Forelimb muscle (tissue), 1 donor: Measurements from ENCODE around the gene DNAH11. TPM values are rescaled to one million over a fixed set of nuclear protein-coding genes. Genes with fewer than 3 reads are reported as not detected.
"Not testable (repeated sequence)": the region's sequence is repeated elsewhere in the genome, so short reads cannot be mapped to it uniquely, and the experiment has no call there.

ENCODE experiments used
- DNase-seq: peaks from one replicate; pipeline ENCODE4 v3.0.0-alpha.2; 2013; ENCODE audit warnings: low read depth
- polyA plus RNA-seq: library from polyadenylated mRNA; unstranded; fragments of 120-200 nt; gene quantifications from one replicate; pipeline ENCODE4 v1.2.1, GENCODE V29; 2013; ENCODE audit not compliant: insufficient read length

The DNAH11 gene
- polyA plus RNA-seq, 1 donor: 0.30 TPM

GRCh38 chr7:21926448-21926847, 383.6 kb downstream of the DNAH11 start:
- no peak for DNase-seq

GRCh38 chr7:21927693-21928092, 384.9 kb downstream of the DNAH11 start:
- no peak for DNase-seq

DNA sequence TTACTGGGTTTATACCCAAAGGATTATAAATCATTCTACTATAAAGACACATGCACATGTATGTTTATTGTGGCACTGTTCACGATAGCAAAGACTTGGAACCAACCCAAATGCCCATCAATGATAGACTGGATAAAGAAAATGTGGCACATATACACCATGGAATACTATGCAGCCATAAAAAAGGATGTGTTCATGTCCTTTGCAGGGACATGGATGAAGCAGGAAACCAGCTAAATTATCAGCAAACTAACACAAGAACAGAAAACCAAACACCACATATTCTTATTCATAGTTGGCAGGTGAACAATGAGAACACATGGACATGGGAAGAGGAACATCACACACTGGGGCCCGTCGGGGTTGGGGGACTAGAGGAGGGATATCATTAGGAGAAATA, 390.5 kb downstream of the DNAH11 start:
- not testable (repeated sequence) for DNase-seq

DNA sequence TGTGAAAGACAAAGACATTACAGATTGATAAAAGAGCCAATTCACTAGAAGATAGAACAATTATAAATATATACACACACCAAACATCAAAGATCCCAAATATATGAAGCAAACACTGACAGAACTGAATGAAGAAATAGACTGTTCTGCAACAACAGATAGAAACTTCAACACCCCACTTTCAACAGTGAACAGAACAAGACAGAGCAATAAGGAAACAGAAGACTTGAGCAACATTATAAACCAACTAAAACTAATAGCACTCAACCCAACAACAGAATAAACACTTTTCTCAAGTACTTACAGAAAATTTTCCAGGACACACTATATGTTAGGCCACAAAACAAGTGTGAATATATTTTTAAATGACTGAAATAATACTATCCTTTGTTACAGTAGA, 392.0 kb downstream of the DNAH11 start:
- no peak for DNase-seq

- DNase-seq: no peak
Observed at GRCh38 chr7:21938463-21938862, 395.6 kb downstream of the DNAH11 start.

DNA sequence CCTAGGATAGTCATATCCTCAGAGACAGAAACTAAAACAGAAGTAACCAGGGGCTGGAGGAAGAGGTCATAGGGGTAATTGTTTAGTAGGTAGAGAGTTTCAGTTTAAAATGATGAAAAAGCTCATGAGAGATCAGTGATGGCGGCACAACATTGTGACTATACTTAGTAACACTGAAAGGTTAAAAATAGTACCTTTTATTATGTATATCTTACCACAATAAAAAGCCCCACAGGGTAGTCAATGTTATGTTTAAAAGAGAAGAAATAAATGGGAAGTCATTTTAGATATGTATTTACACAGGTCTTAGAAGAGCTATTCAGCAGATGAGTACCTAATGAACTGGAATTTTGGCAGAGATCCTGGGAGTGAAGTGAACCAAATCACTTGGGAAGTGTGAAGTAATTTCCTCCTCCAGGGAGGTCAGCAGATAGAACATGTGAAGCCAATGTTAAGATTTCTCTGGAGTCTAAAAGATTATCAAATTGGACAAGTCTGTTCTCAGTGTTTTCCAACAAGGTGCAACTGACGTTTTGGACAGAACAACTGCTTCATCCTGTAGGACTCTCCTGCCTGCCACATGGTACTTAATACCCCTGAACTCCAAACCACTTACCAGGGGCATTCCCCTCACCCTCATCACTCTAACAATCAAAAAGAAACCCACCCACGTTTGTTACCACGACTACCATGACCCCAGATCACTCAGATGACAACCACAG, 396.5 kb downstream of the DNAH11 start:
- no peak for DNase-seq

DNA sequence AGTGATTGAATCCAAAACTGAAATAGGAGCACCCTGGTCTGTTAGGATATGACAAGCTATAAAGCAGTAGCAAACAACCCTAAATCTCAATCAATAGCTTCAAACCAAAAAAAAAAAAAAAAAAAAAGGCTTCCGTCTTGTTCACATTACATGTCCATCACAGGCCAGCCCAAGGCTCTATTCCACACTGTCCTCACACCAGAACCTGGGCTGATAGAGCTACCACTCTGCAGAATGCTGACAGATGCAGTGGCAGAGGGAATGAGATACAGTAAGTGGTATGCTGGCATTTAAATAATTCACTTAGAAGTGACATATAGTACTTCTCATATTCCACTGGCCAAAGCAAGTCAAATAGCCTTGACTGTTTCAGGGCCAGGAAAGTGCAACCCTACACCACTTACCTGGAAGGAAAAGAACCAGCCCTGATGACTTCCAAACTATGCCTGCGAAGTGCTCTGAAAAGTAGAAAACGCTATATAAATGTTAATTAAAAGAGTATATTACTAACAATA, 397.1 kb downstream of the DNAH11 start:
- DNase-seq: no peak

DNA sequence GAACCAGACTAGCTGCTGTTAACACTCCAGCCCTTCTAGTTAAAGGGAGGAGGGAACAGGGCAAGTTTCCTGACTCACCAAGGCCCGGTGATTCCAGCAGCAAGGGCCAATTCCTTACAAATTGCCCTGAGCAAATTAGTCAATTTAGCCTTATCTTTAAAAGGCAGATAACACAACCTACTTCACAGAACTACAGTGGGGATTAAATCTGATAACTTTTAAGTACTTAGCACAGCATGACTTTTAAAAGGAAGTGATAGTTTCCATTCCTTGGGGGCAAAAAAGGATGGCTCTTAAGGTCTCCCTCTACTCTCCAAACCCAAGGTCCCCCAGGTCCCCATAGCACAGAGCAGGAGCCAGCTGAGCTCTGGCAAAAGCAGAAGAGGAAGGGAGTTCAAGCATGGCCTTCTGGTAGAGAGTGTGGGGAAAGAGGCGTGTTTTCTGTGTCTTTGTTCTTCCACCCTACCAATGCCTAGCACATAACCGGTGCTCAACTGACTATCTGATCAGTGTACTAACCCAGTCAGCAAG, 398.8 kb downstream of the DNAH11 start:
- DNase-seq: no peak

- no peak for DNase-seq
Observed at GRCh38 chr7:21942955-21943354, 400.1 kb downstream of the DNAH11 start.

DNA sequence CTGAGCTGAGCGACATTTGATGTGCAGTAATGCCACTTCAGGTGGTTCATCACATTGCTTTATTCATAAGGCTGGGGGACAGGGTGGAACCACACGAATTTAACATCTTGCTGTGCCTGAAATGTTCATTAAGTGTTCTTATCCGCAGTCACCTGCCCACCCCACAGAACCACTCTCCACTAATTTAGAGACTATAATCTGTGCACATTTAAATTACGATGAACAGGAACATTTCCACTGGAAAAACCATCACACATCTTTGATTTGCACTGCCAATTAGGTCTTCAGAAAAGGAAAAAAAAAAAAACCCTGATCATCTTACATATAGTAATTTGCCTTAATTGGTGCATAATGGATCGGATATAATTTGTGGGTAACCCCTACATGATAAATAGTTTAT, 400.6 kb downstream of the DNAH11 start:
- DNase-seq: no peak

GRCh38 chr7:21944616-21945453, 402.0 kb downstream of the DNAH11 start:
- DNase-seq: no peak

DNA sequence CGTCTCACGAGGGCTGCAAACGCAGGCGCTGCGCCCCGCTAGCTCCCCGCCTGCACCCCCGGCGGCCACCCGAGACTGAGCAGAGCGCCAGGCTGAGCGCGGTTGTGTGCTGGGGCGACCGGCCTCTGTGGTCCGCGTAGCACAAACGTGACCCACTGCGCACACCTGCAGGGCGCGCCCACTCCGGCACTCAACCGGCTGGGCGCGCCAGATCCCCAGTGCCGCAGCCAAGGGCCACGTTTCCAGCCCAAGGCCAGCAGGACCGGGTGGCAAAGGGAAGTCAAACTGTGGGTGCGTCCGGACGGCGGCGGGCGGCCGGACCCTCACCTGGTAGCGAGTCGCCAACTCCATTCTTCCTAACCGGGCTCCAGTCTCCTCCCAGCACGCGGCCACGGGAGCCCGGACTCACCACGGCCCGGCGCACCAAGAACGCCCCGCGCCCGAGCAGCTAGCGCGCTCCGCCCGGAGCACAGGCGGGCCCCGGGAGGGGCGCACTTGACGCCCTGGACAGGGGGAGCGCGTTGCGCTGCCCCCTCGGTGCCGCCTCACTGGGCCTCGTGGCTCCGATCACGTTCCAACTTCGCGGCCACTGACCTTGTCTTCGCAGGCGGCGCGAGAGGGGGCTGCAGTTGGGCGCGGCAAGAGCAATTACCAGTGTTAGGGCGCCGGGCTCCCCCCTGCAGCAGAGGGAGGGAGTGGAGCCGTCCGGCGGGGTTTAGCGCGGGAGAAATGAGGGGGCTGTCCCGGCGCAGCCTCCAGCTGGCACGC, 402.8 kb downstream of the DNAH11 start, which contains the start of gene CDCA7L:
CDCA7L (minus strand) TSS at position 446 of the 768 bp plus-strand sequence; CDS start at position 351, 95 bp downstream.
- no peak for DNase-seq

DNA sequence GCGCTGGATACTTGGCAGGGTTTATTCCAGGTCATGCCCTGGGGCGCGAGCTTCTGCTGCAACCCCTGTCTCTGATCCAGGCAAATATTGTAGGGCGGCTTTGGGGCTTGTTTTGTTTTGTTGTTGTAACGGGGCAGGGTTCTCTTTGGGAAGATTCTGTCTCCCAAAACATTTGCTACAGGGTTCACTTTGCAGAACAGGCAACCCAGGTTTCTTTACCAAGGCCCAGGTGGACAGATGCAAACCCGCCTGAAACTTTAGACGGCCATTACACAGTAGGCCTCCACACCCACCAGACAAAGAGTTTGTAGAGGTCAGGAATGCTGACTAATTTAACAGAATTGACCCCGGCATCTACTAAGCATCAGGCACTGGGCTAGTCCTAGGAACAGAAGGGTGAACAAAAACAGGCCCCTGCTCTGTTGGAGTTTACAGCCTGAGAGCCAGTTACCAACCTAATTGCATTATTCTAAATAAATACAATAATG, 403.4 kb downstream of the DNAH11 start:
- no peak for DNase-seq

- DNase-seq: no peak
Observed at GRCh38 chr7:21947056-21947455, 404.2 kb downstream of the DNAH11 start.

DNA sequence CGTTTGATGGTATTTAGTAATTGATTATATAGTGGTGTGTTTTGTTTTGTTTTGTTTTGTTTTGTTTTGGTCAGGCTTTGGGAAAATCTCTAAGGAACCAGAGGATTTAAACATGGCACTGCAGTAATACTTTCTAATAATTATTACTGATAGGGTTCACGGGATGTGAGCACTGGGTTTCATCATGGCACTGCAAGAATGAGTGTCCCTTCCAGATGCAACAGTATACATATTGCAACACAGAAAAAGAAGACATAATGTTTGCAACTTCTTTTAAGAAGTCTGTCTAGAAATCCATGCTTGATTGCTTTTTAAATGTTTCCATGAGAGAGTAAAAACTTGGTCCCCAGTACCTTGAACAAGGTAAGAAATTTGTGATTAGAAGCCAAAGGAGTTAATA, 405.1 kb downstream of the DNAH11 start:
- DNase-seq: no peak

- DNase-seq: no peak
Observed at GRCh38 chr7:21948364-21948763, 405.5 kb downstream of the DNAH11 start.

- no peak for DNase-seq
Observed at GRCh38 chr7:21948887-21949540, 406.2 kb downstream of the DNAH11 start.
